Measurements from ENCODE around the gene HEMGN. TPM values are rescaled to one million over a fixed set of nuclear protein-coding genes. Genes with fewer than 3 reads are reported as not detected.

HEMGN gene
- polyA plus RNA-seq, 1 donor from 2014 or later: not detected

- no peak for TF ChIP-seq RAD21 (conservative IDR thresholded peaks at IDR 0.05)
- TF ChIP-seq EP300 (conservative IDR thresholded peaks at IDR 0.05; ENCODE audit: poor library complexity, severe bottlenecking): no peak
- TF ChIP-seq REST (IDR thresholded peaks at IDR 0.05; ENCODE audit: borderline replicate concordance): no peak
- TF ChIP-seq, protein P1, sequence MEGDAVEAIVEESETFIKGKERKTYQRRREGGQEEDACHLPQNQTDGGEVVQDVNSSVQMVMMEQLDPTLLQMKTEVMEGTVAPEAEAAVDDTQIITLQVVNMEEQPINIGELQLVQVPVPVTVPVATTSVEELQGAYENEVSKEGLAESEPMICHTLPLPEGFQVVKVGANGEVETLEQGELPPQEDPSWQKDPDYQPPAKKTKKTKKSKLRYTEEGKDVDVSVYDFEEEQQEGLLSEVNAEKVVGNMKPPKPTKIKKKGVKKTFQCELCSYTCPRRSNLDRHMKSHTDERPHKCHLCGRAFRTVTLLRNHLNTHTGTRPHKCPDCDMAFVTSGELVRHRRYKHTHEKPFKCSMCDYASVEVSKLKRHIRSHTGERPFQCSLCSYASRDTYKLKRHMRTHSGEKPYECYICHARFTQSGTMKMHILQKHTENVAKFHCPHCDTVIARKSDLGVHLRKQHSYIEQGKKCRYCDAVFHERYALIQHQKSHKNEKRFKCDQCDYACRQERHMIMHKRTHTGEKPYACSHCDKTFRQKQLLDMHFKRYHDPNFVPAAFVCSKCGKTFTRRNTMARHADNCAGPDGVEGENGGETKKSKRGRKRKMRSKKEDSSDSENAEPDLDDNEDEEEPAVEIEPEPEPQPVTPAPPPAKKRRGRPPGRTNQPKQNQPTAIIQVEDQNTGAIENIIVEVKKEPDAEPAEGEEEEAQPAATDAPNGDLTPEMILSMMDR (IDR thresholded peaks at IDR 0.05; ENCODE audit: poor library complexity, severe bottlenecking): no peak
- TF ChIP-seq EZH2 (IDR thresholded peaks at IDR 0.05; ENCODE audit: borderline replicate concordance, insufficient read depth, low read length, poor library complexity, severe bottlenecking): no peak
- TF ChIP-seq SMC3 (conservative IDR thresholded peaks at IDR 0.05; ENCODE audit: poor library complexity): no peak
- no peak for TF ChIP-seq TAF1 (IDR thresholded peaks at IDR 0.05; ENCODE audit: low read depth)
- no peak for TF ChIP-seq MXI1 (conservative IDR thresholded peaks at IDR 0.05; ENCODE audit: poor library complexity, severe bottlenecking)
- no peak for TF ChIP-seq POLR2AphosphoS5 (IDR thresholded peaks at IDR 0.05)
- no peaks in the 10 kb centered on the region for H3K9me2 ChIP-seq (ENCODE audit: insufficient read depth, low read length)
- H3K27me3 ChIP-seq (ENCODE audit: insufficient read depth, low read depth, low read length): no peaks in the 10 kb centered on the region
- no peaks in the 10 kb centered on the region for H3K36me3 ChIP-seq (ENCODE audit: insufficient read depth, low read length)
- H3K9me3 ChIP-seq (ENCODE audit: low read length): no peaks in the 10 kb centered on the region
- H2AFZ ChIP-seq (ENCODE audit: low read depth, low read length): no peak overlapping the region
- H3K4me2 ChIP-seq (ENCODE audit: low read length): no peak overlapping the region
- H3K4me3 ChIP-seq (ENCODE audit: low read length): no peak overlapping the region
- H3F3A ChIP-seq (ENCODE audit: insufficient read depth, low read length, poor library complexity, severe bottlenecking): no peaks in the 10 kb centered on the region
- H4K20me1 ChIP-seq (ENCODE audit: insufficient read depth): no peaks in the 10 kb centered on the region
- no peak overlapping the region for H3K27ac ChIP-seq (ENCODE audit: low read length)
- no peaks in the 10 kb centered on the region for H3K79me2 ChIP-seq (replicated peaks; ENCODE audit: insufficient read depth, low read length)
- no peak overlapping the region for H3K9ac ChIP-seq (ENCODE audit: low read length)
Measured at GRCh38 chr9:97908705-97909104, 29.3 kb downstream of the HEMGN start.

GRCh38 chr9:97907632-97908031, 30.3 kb downstream of the HEMGN start:
- H3K9ac ChIP-seq (ENCODE audit: low read length): no peak overlapping the region
- no peak for TF ChIP-seq RAD21 (conservative IDR thresholded peaks at IDR 0.05)
- no peak for TF ChIP-seq REST (IDR thresholded peaks at IDR 0.05; ENCODE audit: borderline replicate concordance)
- no peak overlapping the region for H3K27ac ChIP-seq (ENCODE audit: low read length)
- no peaks in the 10 kb centered on the region for H3K27me3 ChIP-seq (ENCODE audit: insufficient read depth, low read depth, low read length)
- no peak overlapping the region for H3K4me2 ChIP-seq (ENCODE audit: low read length)
- H3K9me3 ChIP-seq (ENCODE audit: low read length): no peaks in the 10 kb centered on the region
- H2AFZ ChIP-seq (ENCODE audit: low read depth, low read length): no peak overlapping the region
- no peaks in the 10 kb centered on the region for H3K9me2 ChIP-seq (ENCODE audit: insufficient read depth, low read length)
- H3F3A ChIP-seq (ENCODE audit: insufficient read depth, low read length, poor library complexity, severe bottlenecking): no peaks in the 10 kb centered on the region
- no peak overlapping the region for H3K4me3 ChIP-seq (ENCODE audit: low read length)
- no peaks in the 10 kb centered on the region for H3K36me3 ChIP-seq (ENCODE audit: insufficient read depth, low read length)
- no peaks in the 10 kb centered on the region for H4K20me1 ChIP-seq (ENCODE audit: insufficient read depth)
- H3K79me2 ChIP-seq (replicated peaks; ENCODE audit: insufficient read depth, low read length): no peaks in the 10 kb centered on the region
